ENCODE measurements around the gene CREM. TPM values are rescaled to one million over a fixed set of nuclear protein-coding genes. Genes with fewer than 3 reads are reported as not detected.

Gene CREM
- total RNA-seq, 4 donors from 2014 or later: 24.3 to 42.5 (median 30.1) TPM

GRCh38 chr10:35219891-35220890 is 93.5 kb downstream of the CREM start:
- H3K9me3 ChIP-seq: no peaks in the 10 kb centered on the region
- in situ Hi-C loops (cut with MboI; ENCODE audit: low sequenced_read_pairs in 4 of 4): loop anchor here (5.0 kb wide), 2 partner anchors 98 to 103 kb away; no protein-coding TSS in a partner anchor
- H3K36me3 ChIP-seq: no peaks in the 10 kb centered on the region
- no peaks in the 10 kb centered on the region for H3K27me3 ChIP-seq
- no peak overlapping the region for H3K27ac ChIP-seq
- peaks cover 27 to 30% of the 10 kb centered on the region in 2 donors for H3K4me1 ChIP-seq
- intact Hi-C loops (cut with DNase I; ENCODE audit: low total_unique reads): no loop called here
- no peak overlapping the region for H3K4me3 ChIP-seq
- ATAC-seq (no peak), DNase-seq (no peak)
- TF ChIP-seq POLR2A (IDR thresholded peaks at IDR 0.05) (no peak), CTCF (IDR thresholded peaks at IDR 0.05 in 4 of 5, conservative IDR thresholded peaks at IDR 0.05 in 1 of 5) (no peak)

- intact Hi-C loops (cut with DNase I; ENCODE audit: low total_unique reads): no loop called here
- in situ Hi-C loops (cut with MboI; ENCODE audit: low sequenced_read_pairs in 4 of 4): no loop called here
- Histone ChIP-seq H3K27me3 (no peaks in the 10 kb centered on the region), H3K27ac (no peak overlapping the region), H3K4me1 (peaks cover 4 to 7% of the 10 kb centered on the region in 2 donors), H3K9me3 (no peaks in the 10 kb centered on the region), H3K36me3 (no peaks in the 10 kb centered on the region), H3K4me3 (no peak overlapping the region)
- no peak for ATAC-seq
- TF ChIP-seq POLR2A (IDR thresholded peaks at IDR 0.05) (no peak), CTCF (IDR thresholded peaks at IDR 0.05 in 4 of 5, conservative IDR thresholded peaks at IDR 0.05 in 1 of 5) (no peak)
- DNase-seq: no peak
Observed at GRCh38 chr10:35223016-35223415, 96.4 kb downstream of the CREM start.

GRCh38 chr10:35224045-35224740 is 97.5 kb downstream of the CREM start:
- Histone ChIP-seq H3K4me3 (no peak overlapping the region), H3K27ac (no peak overlapping the region), H3K27me3 (no peaks in the 10 kb centered on the region), H3K4me1 (no peaks in the 10 kb centered on the region), H3K36me3 (no peaks in the 10 kb centered on the region), H3K9me3 (no peaks in the 10 kb centered on the region)
- in situ Hi-C loops (cut with MboI; ENCODE audit: low sequenced_read_pairs in 4 of 4): no loop called here
- ATAC-seq (no peak), DNase-seq (no peak)
- intact Hi-C loops (cut with DNase I; ENCODE audit: low total_unique reads): no loop called here
- no peak for TF ChIP-seq CTCF (IDR thresholded peaks at IDR 0.05 in 4 of 5, conservative IDR thresholded peaks at IDR 0.05 in 1 of 5)
- TF ChIP-seq POLR2A (IDR thresholded peaks at IDR 0.05): no peak

- Histone ChIP-seq H3K4me1 (no peaks in the 10 kb centered on the region), H3K9me3 (no peaks in the 10 kb centered on the region), H3K27ac (no peak overlapping the region), H3K36me3 (no peaks in the 10 kb centered on the region), H3K4me3 (no peak overlapping the region), H3K27me3 (no peaks in the 10 kb centered on the region)
- in situ Hi-C loops (cut with MboI; ENCODE audit: low sequenced_read_pairs in 4 of 4) (loop anchor here in 3 of 4 donors (25.0 kb wide), 2 partner anchors 337 to 362 kb away; no protein-coding TSS in a partner anchor), intact Hi-C loops (cut with DNase I; ENCODE audit: low total_unique reads) (no loop called here)
- DNase-seq (no peak), ATAC-seq (no peak)
- TF ChIP-seq CTCF (IDR thresholded peaks at IDR 0.05 in 4 of 5, conservative IDR thresholded peaks at IDR 0.05 in 1 of 5) (no peak), POLR2A (IDR thresholded peaks at IDR 0.05) (no peak)
Observed at GRCh38 chr10:35225204-35225603, 98.6 kb downstream of the CREM start.

All from gastrocnemius medialis (tissue), 4 donors.